A673 (cell line): Measurements from ENCODE around the gene MLPH.

ENCODE experiments used
- CTCF ChIP-seq: fragments of 300-800, 200-600 bp; sonication (generic); conservative IDR thresholded peaks from 2 replicates; pipeline ENCODE4 v1.5.1; 2017; ENCODE audit warnings: low read depth, mild to moderate bottlenecking, antibody characterized with exemption, low read length, moderate library complexity, mixed read lengths
- EZH2 ChIP-seq: fragments of 200-600 bp; sonication (generic); IDR thresholded peaks from 2 replicates; pipeline ENCODE4 v1.6.1; 2017; ENCODE audit warnings: borderline replicate concordance, low read depth, mild to moderate bottlenecking, mixed read lengths, antibody characterized with exemption, low read length; ENCODE audit not compliant: poor library complexity, severe bottlenecking

- TF ChIP-seq CTCF = no peak
- TF ChIP-seq EZH2 = no peak
These were observed 14.8 kb upstream of the MLPH start for GRCh38 chr2:237472187-237472712.
